Measurements from ENCODE around the gene YARS1. TPM values are rescaled to one million over a fixed set of nuclear protein-coding genes. Genes with fewer than 3 reads are reported as not detected.
"Not testable (repeated sequence)": the region's sequence is repeated elsewhere in the genome, so short reads cannot be mapped to it uniquely, and the experiment has no call there.

The YARS1 gene
- total RNA-seq, 1 donor from 2014 or later, result 197 TPM

DNA sequence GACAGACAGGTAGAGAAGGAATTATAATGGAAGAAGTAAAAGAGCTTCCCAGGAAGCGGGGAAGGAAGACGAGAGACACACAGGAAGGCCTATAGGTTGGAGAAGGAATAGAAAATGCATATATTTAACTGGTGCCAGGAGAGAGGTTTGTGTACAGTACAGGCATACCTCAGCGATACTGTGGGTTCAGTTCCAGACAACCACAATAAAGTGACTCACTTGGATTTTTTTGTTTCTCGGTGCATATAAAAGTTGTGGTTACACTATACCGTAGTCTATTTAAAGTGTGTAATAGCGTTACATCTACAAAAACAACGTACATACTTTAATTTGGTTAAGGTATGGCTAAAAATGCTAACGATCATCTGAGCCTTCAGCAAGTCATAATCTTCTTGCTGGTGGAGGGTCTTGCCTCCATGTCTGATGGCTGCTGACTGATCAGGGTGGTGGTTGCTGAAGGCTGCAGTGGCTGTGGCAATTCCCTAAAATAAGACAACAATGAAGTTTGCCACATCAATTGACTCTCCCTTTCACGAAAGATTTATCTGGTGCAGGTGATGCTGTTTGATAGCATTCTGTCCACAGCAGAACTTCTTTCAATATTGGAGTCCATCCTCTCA lies 16.0 kb downstream of the YARS1 start:
- H3K4me3 Mint-ChIP-seq (ENCODE audit: unreplicated experiment), result no peak overlapping the region
- no peak for DNase-seq
- H3K4me1 Mint-ChIP-seq (ENCODE audit: low read depth, unreplicated experiment), result no peaks in the 10 kb centered on the region
- no peak overlapping the region for H3K27ac Mint-ChIP-seq (ENCODE audit: unreplicated experiment)
- H3K27me3 Mint-ChIP-seq (ENCODE audit: unreplicated experiment), result peaks cover 2% of the 10 kb centered on the region
- TF ChIP-seq, protein P1, sequence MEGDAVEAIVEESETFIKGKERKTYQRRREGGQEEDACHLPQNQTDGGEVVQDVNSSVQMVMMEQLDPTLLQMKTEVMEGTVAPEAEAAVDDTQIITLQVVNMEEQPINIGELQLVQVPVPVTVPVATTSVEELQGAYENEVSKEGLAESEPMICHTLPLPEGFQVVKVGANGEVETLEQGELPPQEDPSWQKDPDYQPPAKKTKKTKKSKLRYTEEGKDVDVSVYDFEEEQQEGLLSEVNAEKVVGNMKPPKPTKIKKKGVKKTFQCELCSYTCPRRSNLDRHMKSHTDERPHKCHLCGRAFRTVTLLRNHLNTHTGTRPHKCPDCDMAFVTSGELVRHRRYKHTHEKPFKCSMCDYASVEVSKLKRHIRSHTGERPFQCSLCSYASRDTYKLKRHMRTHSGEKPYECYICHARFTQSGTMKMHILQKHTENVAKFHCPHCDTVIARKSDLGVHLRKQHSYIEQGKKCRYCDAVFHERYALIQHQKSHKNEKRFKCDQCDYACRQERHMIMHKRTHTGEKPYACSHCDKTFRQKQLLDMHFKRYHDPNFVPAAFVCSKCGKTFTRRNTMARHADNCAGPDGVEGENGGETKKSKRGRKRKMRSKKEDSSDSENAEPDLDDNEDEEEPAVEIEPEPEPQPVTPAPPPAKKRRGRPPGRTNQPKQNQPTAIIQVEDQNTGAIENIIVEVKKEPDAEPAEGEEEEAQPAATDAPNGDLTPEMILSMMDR (IDR thresholded peaks at IDR 0.05; ENCODE audit: partially characterized antibody, unreplicated experiment), result no peak
- H3K36me3 Mint-ChIP-seq (ENCODE audit: unreplicated experiment), result peaks cover 15% of the 10 kb centered on the region
- H3K9me3 Mint-ChIP-seq (ENCODE audit: unreplicated experiment), result peaks cover 2% of the 10 kb centered on the region

GRCh38 chr1:32798679-32799416 lies 18.3 kb downstream of the YARS1 start:
- Mint-ChIP-seq H3K4me3 (ENCODE audit: unreplicated experiment) (no peak overlapping the region), H3K4me1 (ENCODE audit: low read depth, unreplicated experiment) (no peaks in the 10 kb centered on the region), H3K27me3 (ENCODE audit: unreplicated experiment) (peaks cover 2% of the 10 kb centered on the region), H3K27ac (ENCODE audit: unreplicated experiment) (no peak overlapping the region), H3K36me3 (ENCODE audit: unreplicated experiment) (peaks cover 10% of the 10 kb centered on the region), H3K9me3 (ENCODE audit: unreplicated experiment) (peaks cover 2% of the 10 kb centered on the region)
- TF ChIP-seq, protein P1 (IDR thresholded peaks at IDR 0.05; ENCODE audit: partially characterized antibody, unreplicated experiment), result no peak
- no peak for DNase-seq

- no peak for DNase-seq
- Mint-ChIP-seq H3K4me3 (ENCODE audit: unreplicated experiment) (no peak overlapping the region), H3K27ac (ENCODE audit: unreplicated experiment) (no peak overlapping the region), H3K9me3 (ENCODE audit: unreplicated experiment) (peaks cover 2% of the 10 kb centered on the region), H3K27me3 (ENCODE audit: unreplicated experiment) (peaks cover 4% of the 10 kb centered on the region), H3K36me3 (ENCODE audit: unreplicated experiment) (peaks cover 10% of the 10 kb centered on the region), H3K4me1 (ENCODE audit: low read depth, unreplicated experiment) (no peaks in the 10 kb centered on the region)
- TF ChIP-seq, protein P1 (IDR thresholded peaks at IDR 0.05; ENCODE audit: partially characterized antibody, unreplicated experiment), result no peak
Observed at GRCh38 chr1:32798191-32798590, 19.0 kb downstream of the YARS1 start.

DNA sequence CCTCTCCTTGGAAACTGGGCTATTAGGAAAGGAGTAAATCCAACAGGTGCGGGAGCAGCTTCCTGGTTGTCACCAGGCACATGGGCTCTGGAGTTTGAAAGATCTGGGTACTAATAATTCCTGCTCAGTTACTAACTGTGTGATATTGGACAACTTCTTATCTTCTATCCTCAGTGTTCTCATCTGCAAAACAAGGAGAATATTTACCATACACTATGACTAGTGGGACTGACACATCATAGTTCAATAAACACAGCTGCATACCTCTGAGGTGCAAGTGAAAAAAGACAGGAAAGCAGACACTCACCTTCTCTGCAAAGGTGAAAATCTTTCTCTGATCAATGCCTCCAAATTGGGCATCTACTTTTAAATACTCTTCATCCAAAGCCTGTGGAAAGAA lies 19.7 kb downstream of the YARS1 start:
- Mint-ChIP-seq H3K36me3 (ENCODE audit: unreplicated experiment) (peaks cover 10% of the 10 kb centered on the region), H3K9me3 (ENCODE audit: unreplicated experiment) (peaks cover 2% of the 10 kb centered on the region), H3K4me3 (ENCODE audit: unreplicated experiment) (no peak overlapping the region), H3K27ac (ENCODE audit: unreplicated experiment) (no peak overlapping the region), H3K4me1 (ENCODE audit: low read depth, unreplicated experiment) (no peaks in the 10 kb centered on the region), H3K27me3 (ENCODE audit: unreplicated experiment) (peaks cover 4% of the 10 kb centered on the region)
- TF ChIP-seq, protein P1 (IDR thresholded peaks at IDR 0.05; ENCODE audit: partially characterized antibody, unreplicated experiment), result no peak
- DNase-seq, result no peak

DNA sequence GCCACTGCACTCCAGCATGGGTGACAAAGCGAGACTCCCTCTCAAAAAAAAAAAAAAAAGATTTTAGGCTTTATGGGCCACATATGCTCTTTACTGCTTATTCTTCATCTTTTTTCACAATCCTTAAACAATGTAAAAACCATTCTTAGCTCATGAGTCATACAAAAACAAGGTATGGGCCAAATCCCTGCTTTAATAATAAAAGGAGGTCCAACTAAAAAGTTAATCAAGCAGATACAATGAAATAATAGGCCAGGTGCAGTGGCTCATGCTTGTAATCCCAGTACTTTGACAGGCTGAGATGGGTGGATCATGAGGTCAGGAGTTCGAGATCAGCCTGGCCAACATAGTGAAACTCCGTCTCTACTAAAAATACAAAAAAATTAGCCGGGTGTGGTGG lies 21.4 kb downstream of the YARS1 start:
- H3K27ac Mint-ChIP-seq (ENCODE audit: unreplicated experiment); H3K9me3 Mint-ChIP-seq (ENCODE audit: unreplicated experiment); H3K4me3 Mint-ChIP-seq (ENCODE audit: unreplicated experiment); DNase-seq; H3K36me3 Mint-ChIP-seq (ENCODE audit: unreplicated experiment); H3K4me1 Mint-ChIP-seq (ENCODE audit: low read depth, unreplicated experiment); H3K27me3 Mint-ChIP-seq (ENCODE audit: unreplicated experiment): not testable (repeated sequence)

Data from glutamatergic neuron (in vitro differentiated cells).